ENCODE data around the gene TACO1.

Gene TACO1

DNA sequence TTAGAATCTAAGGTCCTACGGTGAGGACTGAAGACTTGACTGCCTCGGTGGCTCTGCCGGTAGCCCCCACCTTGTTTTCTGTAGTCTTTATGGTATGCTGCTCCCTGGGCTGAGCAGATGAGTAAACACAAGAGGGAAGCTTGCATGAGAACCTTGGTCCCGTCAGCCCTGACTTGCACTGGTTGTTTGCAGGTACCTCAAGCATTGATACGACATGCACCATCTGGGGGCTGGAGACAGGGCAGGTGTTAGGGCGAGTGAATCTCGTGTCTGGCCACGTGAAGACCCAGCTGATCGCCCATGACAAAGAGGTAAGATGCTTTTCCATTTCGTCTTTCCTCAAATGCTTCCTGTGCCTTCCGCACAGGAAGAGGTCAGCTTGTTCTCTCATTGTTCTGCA, 21.1 kb upstream of the TACO1 start:
- ATAC-seq (ENCODE audit: low read depth) (no peak), DNase-seq (ENCODE audit: low spot score) (no peak)
- H3K27ac ChIP-seq (ENCODE audit: poor library complexity, severe bottlenecking) = no peak overlapping the region
- H3K4me1 ChIP-seq (ENCODE audit: insufficient read depth, poor library complexity, severe bottlenecking) = no peaks in the 10 kb centered on the region
- TF ChIP-seq, protein P1, sequence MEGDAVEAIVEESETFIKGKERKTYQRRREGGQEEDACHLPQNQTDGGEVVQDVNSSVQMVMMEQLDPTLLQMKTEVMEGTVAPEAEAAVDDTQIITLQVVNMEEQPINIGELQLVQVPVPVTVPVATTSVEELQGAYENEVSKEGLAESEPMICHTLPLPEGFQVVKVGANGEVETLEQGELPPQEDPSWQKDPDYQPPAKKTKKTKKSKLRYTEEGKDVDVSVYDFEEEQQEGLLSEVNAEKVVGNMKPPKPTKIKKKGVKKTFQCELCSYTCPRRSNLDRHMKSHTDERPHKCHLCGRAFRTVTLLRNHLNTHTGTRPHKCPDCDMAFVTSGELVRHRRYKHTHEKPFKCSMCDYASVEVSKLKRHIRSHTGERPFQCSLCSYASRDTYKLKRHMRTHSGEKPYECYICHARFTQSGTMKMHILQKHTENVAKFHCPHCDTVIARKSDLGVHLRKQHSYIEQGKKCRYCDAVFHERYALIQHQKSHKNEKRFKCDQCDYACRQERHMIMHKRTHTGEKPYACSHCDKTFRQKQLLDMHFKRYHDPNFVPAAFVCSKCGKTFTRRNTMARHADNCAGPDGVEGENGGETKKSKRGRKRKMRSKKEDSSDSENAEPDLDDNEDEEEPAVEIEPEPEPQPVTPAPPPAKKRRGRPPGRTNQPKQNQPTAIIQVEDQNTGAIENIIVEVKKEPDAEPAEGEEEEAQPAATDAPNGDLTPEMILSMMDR (IDR thresholded peaks at IDR 0.05; ENCODE audit: poor library complexity, severe bottlenecking) = no peak
- peaks cover 59% of the 10 kb centered on the region for H3K36me3 ChIP-seq (ENCODE audit: low read depth)
- no peak overlapping the region for H3K4me3 ChIP-seq (ENCODE audit: severe bottlenecking)
- H3K27me3 ChIP-seq (ENCODE audit: insufficient read depth, poor library complexity, severe bottlenecking) = no peaks in the 10 kb centered on the region
- H3K9me3 ChIP-seq (ENCODE audit: severe bottlenecking) = no peaks in the 10 kb centered on the region

DNA sequence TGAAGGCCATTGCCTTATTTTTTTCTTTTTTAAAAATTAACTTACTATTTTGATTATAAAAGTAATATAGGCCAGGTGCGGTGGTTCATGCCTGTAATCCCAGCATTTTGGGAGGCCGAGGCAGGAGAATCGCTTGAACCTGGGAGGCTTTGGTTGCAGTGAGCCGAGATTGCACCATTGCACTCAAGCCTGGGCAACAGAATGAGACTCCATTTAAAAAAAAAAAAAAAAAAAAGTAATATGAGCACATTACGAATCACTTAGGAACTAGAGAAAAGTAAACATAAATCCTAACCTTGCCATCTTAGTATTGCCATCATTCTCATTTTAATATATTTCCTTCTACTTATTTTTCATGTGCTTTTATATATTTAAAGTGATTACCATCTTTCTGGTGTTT, 12.9 kb upstream of the TACO1 start:
- TF ChIP-seq, protein P1 (IDR thresholded peaks at IDR 0.05; ENCODE audit: poor library complexity, severe bottlenecking) = no peak
- Histone ChIP-seq H3K4me3 (ENCODE audit: severe bottlenecking) (no peak overlapping the region), H3K4me1 (ENCODE audit: insufficient read depth, poor library complexity, severe bottlenecking) (no peaks in the 10 kb centered on the region), H3K27me3 (ENCODE audit: insufficient read depth, poor library complexity, severe bottlenecking) (no peaks in the 10 kb centered on the region), H3K36me3 (ENCODE audit: low read depth) (peaks cover 91% of the 10 kb centered on the region), H3K27ac (ENCODE audit: poor library complexity, severe bottlenecking) (no peak overlapping the region), H3K9me3 (ENCODE audit: severe bottlenecking) (no peaks in the 10 kb centered on the region)
- no peak for ATAC-seq (ENCODE audit: low read depth)
- DNase-seq (ENCODE audit: low spot score) = no peak

DNA sequence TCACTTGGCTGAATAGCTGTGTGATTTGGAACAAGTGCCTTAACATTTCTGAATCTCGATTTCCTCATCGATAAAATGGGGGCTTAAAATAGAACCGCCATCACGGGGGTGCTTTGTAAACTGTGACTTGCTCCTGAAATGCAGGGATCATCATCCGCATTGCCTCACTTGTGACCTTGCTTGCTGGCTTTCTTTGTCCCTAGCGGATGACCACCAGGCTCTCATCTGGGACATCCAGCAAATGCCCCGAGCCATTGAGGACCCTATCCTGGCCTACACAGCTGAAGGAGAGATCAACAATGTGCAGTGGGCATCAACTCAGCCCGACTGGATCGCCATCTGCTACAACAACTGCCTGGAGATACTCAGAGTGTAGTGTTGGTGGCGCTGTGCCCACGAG, 11.9 kb upstream of the TACO1 start:
- peaks cover 88% of the 10 kb centered on the region for H3K36me3 ChIP-seq (ENCODE audit: low read depth)
- no peak overlapping the region for H3K27ac ChIP-seq (ENCODE audit: poor library complexity, severe bottlenecking)
- no peaks in the 10 kb centered on the region for H3K4me1 ChIP-seq (ENCODE audit: insufficient read depth, poor library complexity, severe bottlenecking)
- DNase-seq (ENCODE audit: low spot score) = no peak
- TF ChIP-seq, protein P1 (IDR thresholded peaks at IDR 0.05; ENCODE audit: poor library complexity, severe bottlenecking) = no peak
- H3K27me3 ChIP-seq (ENCODE audit: insufficient read depth, poor library complexity, severe bottlenecking) = no peaks in the 10 kb centered on the region
- H3K4me3 ChIP-seq (ENCODE audit: severe bottlenecking) = no peak overlapping the region
- no peaks in the 10 kb centered on the region for H3K9me3 ChIP-seq (ENCODE audit: severe bottlenecking)
- no peak for ATAC-seq (ENCODE audit: low read depth)

DNA sequence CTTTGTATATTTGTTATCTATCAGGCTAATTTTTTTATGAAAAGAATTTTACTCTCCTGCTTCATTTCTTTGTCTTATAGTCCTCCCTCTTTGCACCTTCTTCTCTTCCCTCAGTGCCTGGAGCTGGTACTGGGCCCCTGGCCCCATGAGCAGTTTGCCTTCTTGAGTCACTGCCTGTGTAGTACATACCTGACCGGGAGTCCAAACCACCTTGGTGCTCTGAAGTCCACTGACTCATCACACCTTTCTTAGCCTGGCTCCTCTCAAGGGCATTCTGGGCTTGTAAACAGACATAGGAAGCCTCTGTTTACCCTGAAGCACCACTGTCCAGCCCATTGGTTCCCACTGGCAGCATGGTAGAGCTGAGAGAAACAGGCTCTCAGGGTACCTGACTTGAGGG, 11.0 kb upstream of the TACO1 start:
- no peak overlapping the region for H3K27ac ChIP-seq (ENCODE audit: poor library complexity, severe bottlenecking)
- TF ChIP-seq, protein P1 (IDR thresholded peaks at IDR 0.05; ENCODE audit: poor library complexity, severe bottlenecking) = no peak
- H3K4me3 ChIP-seq (ENCODE audit: severe bottlenecking) = no peak overlapping the region
- no peaks in the 10 kb centered on the region for H3K4me1 ChIP-seq (ENCODE audit: insufficient read depth, poor library complexity, severe bottlenecking)
- ATAC-seq (ENCODE audit: low read depth) (peak; percentile 25; the same call in 1 of the 3 replicates), DNase-seq (ENCODE audit: low spot score) (no peak)
- peaks cover 81% of the 10 kb centered on the region for H3K36me3 ChIP-seq (ENCODE audit: low read depth)
- H3K9me3 ChIP-seq (ENCODE audit: severe bottlenecking) = no peaks in the 10 kb centered on the region
- no peaks in the 10 kb centered on the region for H3K27me3 ChIP-seq (ENCODE audit: insufficient read depth, poor library complexity, severe bottlenecking)

DNA sequence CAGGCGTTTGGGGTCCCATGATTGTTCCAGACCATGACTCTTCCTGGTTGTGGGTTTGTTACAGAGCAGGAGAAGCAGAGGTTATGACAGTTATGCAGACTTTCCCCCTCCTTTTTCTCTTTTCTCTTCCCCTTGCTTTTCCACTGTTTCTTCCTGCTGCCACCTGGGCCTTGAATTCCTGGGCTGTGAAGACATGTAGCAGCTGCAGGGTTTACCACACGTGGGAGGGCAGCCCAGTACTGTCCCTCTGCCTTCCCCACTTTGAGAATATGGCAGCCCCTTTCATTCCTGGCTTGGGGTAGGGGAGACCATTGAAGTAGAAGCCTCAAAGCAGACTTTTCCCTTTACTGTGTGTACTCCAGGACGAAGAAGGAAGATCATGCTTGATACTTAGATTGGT, 7.9 kb upstream of the TACO1 start:
- Histone ChIP-seq H3K27ac (ENCODE audit: poor library complexity, severe bottlenecking) (no peak overlapping the region), H3K36me3 (ENCODE audit: low read depth) (peaks cover 50% of the 10 kb centered on the region), H3K9me3 (ENCODE audit: severe bottlenecking) (no peaks in the 10 kb centered on the region), H3K4me3 (ENCODE audit: severe bottlenecking) (no peak overlapping the region), H3K27me3 (ENCODE audit: insufficient read depth, poor library complexity, severe bottlenecking) (no peaks in the 10 kb centered on the region), H3K4me1 (ENCODE audit: insufficient read depth, poor library complexity, severe bottlenecking) (no peaks in the 10 kb centered on the region)
- ATAC-seq (ENCODE audit: low read depth) (no peak), DNase-seq (ENCODE audit: low spot score) (no peak)
- TF ChIP-seq, protein P1 (IDR thresholded peaks at IDR 0.05; ENCODE audit: poor library complexity, severe bottlenecking) = no peak

Measured in RWPE2 (cell line).